Measurements from ENCODE around the gene LRRC75A. TPM values are rescaled to one million over a fixed set of nuclear protein-coding genes. Genes with fewer than 3 reads are reported as not detected.

Gene LRRC75A
- total and polyA plus RNA-seq, 2 of the 13 experiments (the other 11 are each of a cell fraction or from before 2014, with no cell fraction given) = 0.03 TPM; not detected in 1

- TF ChIP-seq, protein P1, sequence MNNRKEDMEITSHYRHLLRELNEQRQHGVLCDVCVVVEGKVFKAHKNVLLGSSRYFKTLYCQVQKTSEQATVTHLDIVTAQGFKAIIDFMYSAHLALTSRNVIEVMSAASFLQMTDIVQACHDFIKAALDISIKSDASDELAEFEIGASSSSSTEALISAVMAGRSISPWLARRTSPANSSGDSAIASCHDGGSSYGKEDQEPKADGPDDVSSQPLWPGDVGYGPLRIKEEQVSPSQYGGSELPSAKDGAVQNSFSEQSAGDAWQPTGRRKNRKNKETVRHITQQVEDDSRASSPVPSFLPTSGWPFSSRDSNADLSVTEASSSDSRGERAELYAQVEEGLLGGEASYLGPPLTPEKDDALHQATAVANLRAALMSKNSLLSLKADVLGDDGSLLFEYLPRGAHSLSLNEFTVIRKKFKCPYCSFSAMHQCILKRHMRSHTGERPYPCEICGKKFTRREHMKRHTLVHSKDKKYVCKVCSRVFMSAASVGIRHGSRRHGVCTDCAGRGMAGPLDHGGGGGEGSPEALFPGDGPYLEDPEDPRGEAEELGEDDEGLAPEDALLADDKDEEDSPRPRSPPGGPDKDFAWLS (CRISPR knock-in tag; IDR thresholded peaks at IDR 0.05; ENCODE audit: borderline replicate concordance) = no peak
- 0 out of 2 replicates have a peak, but pooled peaks have one; percentile 18 for TF ChIP-seq ZNF264 (CRISPR knock-in tag; IDR thresholded peaks at IDR 0.05)
- TF ChIP-seq KLF9 (CRISPR knock-in tag; IDR thresholded peaks at IDR 0.05; ENCODE audit: low read depth) = no peak
- TF ChIP-seq DPF2 (CRISPR knock-in tag; IDR thresholded peaks at IDR 0.05; ENCODE audit: borderline replicate concordance, low read depth) = no peak
Measured at GRCh38 chr17:16443511-16444257, 48.3 kb downstream of the LRRC75A start (continued).

DNA sequence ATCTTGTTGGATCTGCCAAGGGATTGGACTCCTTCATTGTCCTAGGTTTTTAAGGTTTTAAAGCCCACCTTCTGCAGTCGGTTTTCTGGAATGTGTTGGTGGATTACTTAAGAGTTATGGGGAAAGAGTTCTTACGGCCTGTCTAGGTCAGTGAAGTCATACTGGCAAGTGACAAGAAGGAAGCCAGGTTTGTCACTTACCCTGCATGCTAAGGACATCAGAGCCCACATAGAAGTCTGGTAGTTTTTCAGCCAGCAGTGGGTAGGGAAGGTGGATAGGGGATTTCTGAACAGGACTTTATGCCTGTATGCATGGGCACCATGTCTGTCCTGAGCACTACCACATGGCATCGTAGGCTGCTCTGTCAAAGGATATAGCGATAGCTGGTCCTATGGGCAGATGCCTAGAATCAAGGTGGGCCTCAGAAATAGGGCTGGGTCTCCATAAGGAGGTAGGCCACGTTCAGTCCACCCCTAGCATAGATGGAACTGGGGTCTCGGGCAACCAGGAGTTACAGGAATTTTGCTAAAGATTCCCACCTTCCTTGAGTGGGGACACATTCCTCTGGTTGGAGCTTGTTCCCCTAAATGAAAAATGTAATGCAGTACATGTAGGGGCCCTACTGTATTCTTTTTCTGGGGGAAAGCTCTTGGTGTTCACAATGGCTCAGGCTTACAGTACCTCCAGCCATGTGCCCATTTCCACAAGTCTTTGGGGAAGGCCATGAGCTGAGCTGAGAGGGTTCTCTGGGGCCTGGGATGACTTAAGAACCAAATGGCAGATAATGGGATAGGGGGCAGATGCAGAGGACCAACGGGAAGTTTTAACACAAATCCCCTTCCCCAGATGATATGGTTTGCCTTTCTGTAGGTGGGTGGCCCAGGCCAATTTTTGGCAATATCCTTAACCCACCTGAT lies 49.1 kb downstream of the LRRC75A start:
- POLR2A ChIA-PET = interaction anchor here (1.1 to 10.1 kb wide), 7 partner anchors 8 to 157 kb away, joined by 3 to 159 read pairs (median 6); partner anchors contain the start of gene UBB
- Histone ChIP-seq H2AFZ (ENCODE audit: low read length) (no peak overlapping the region), H3K27me3 (ENCODE audit: control insufficient read depth in 1 of 2, insufficient read depth in 2 of 2, low read length in 2 of 2) (no peaks in the 10 kb centered on the region; a peak in 1 of 5 replicates), H3K4me2 (ENCODE audit: low read depth, low read length) (peak overlapping the region; percentile 96), H3K4me3 (replicated peaks in 1 of 3; ENCODE audit: insufficient read depth in 1 of 3, low read depth in 2 of 3, low read length in 3 of 3) (peak overlapping the region in 1 of 3 experiments; percentile 42; a peak in 1 of 6 replicates), H3K9me3 (ENCODE audit: low read length) (no peaks in the 10 kb centered on the region), H4K20me1 (ENCODE audit: insufficient read depth, low read length) (peaks cover 47% of the 10 kb centered on the region), H3K79me2 (ENCODE audit: insufficient read depth, low read length) (peaks cover 39% of the 10 kb centered on the region), H3K27ac (ENCODE audit: extremely low read length, insufficient read depth, low read length) (peak overlapping the region; percentile 89), H3K9ac (ENCODE audit: insufficient read depth, low read depth, low read length) (peak overlapping the region; percentile 98), H3K36me3 (replicated peaks in 1 of 2; ENCODE audit: control insufficient read depth in 1 of 2, insufficient read depth in 2 of 2, low read length in 2 of 2) (peaks cover 21 to 57% of the 10 kb centered on the region in 2 experiments), H3K4me1 (ENCODE audit: insufficient read depth, low read length) (peaks cover 78% of the 10 kb centered on the region)
- WGBS (ENCODE audit: low lambda C conversion rate) = 67% methylated on average over 3 of the region's 7 CpGs
- CTCF ChIA-PET (ENCODE audit: low intra/inter-chr PET ratio, low total read pairs) = no interaction called here
- ATAC-seq = no peak
- in situ Hi-C loops (cut with HindIII; ENCODE audit: extremely low pct_ligation_motif_present, low pct_unique_long_range_greater_than_20kb) = no loop called here
- DNase-seq (ENCODE audit: low spot score) = no peak
- no TSS peak for BruUV-seq (replicated peaks)
- intact Hi-C loops (cut with micrococcal nuclease; ENCODE audit: unreplicated experiment) = no loop called here
- no peak for FAIRE-seq
- TF ChIP-seq RERE (CRISPR knock-in tag; IDR thresholded peaks at IDR 0.05; ENCODE audit: low read depth) = no peak
- TF ChIP-seq KLF12 (CRISPR knock-in tag; IDR thresholded peaks at IDR 0.05; ENCODE audit: borderline replicate concordance) = 0 out of 2 replicates have a peak, but pooled peaks have one; percentile 8
- TF ChIP-seq PHF8 (CRISPR knock-in tag; IDR thresholded peaks at IDR 0.05) = peak; percentile 34; the same call in 1 of the 2 replicates
- 0 out of 2 replicates have a peak, but pooled peaks have one; percentile 28 for TF ChIP-seq CSRNP1 (CRISPR knock-in tag; IDR thresholded peaks at IDR 0.05)
- peak; percentile 14; the same call in 1 of the 2 replicates for TF ChIP-seq TMF1 (CRISPR knock-in tag; IDR thresholded peaks at IDR 0.05; ENCODE audit: low read depth)
- TF ChIP-seq CEBPB (IDR thresholded peaks at IDR 0.05; ENCODE audit: borderline replicate concordance, low read depth, low read length) = no peak
